Mononuclear cell (primary cell): ENCODE results near the gene VAPB. TPM values are rescaled to one million over a fixed set of nuclear protein-coding genes. Genes with fewer than 3 reads are reported as not detected.

Source experiments
- H3K27me3 ChIP-seq: 2 replicates; pipeline ENCODE4 v1.6.0; 2011; ENCODE audit warnings: low read length, control low read depth; ENCODE audit not compliant: insufficient read depth
- H3K4me1 ChIP-seq: 2 replicates; pipeline ENCODE4 v1.5.1; 2011; ENCODE audit warnings: mild to moderate bottlenecking, low read length, control low read depth; ENCODE audit not compliant: insufficient read depth
- H3K4me3 ChIP-seq: 2 replicates; pipeline ENCODE4 v1.5.1; 2011; ENCODE audit warnings: mild to moderate bottlenecking, low read length, moderate library complexity
- H3K9me3 ChIP-seq: 2 replicates; pipeline ENCODE4 v1.5.1; 2011; ENCODE audit warnings: low read depth, mild to moderate bottlenecking, control low read depth, low read length
- total RNA-seq: library from RNA; depleted of rRNA; stranded (reverse); fragments of >200 nt; gene quantifications from one replicate; pipeline ENCODE4 v1.2.3, GENCODE V29; 2012

The VAPB gene
- total RNA-seq, 1 donor = 10.5 TPM

DNA sequence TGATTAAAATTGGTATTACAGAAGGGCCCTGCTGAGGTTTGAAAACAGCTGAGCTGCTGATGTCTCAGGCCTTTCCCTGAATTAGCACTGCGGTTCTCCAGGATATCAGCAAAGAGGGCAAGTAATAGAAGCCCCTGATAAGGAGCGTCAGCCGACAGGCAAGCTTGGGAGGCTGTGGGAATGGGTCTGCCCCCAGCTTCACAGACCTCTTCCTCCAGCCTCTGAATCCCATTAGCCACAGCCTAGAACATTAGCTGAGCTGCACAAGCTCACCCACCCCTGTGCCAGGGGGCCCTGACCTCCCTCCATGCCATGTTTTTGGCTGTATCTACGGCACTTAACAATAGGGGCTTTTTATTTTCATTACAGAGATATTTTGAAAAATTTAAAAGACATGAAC is 59.9 kb downstream of the VAPB start:
- Histone ChIP-seq H3K4me3 (no peak overlapping the region), H3K27me3 (no peaks in the 10 kb centered on the region), H3K9me3 (no peaks in the 10 kb centered on the region), H3K4me1 (no peaks in the 10 kb centered on the region)

DNA sequence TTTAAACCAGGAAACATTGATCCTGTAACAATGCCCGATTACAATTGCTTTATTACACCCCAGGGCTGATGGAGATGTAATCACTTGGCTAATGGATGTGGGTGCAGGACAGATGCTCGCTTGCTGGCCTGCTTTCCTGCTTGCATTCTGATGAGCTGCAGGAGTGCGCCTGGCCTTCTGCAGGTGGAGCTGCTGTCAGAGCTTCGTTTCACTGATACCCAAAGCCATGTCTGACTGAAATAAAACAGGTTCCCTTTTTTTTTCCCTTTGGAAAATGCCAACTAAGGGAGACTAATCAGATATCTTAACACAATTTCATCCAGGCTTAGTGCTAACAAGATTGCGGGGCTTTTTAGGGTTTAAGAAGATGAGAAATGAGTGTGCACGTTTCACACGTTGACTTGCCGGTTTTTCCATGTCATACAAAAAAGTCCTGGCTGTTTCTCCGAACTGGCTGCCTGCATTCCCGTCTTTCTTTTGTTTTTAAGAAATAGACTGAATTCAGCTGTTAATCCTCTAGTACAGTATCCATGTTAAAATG is 60.7 kb downstream of the VAPB start:
- H3K4me3 ChIP-seq = no peak overlapping the region
- no peaks in the 10 kb centered on the region for H3K4me1 ChIP-seq

DNA sequence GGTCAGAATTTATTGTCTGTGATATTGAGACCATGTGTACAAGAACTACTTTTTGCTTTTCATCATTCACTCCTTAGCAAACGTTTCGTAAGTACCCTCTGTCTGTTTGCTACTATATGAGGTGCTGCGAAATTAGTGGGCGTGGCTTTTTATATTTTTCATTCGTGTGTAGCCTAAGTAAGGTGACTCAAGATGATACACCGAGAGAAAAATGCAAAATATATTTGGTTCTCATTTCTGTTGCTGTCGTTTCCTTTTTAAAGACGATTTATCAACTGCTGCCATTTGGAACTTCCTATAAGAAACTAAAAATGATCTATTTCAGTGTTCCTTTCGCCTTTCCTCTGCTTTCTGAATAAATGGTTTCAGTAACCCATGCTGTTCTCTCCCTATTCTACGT is 61.2 kb downstream of the VAPB start:
- Histone ChIP-seq H3K9me3 (no peaks in the 10 kb centered on the region), H3K27me3 (no peaks in the 10 kb centered on the region), H3K4me1 (no peaks in the 10 kb centered on the region), H3K4me3 (no peak overlapping the region)

More for the DNA sequence above, 60.7 kb downstream of the VAPB start:
- Histone ChIP-seq H3K27me3 (no peaks in the 10 kb centered on the region), H3K9me3 (no peaks in the 10 kb centered on the region)

DNA sequence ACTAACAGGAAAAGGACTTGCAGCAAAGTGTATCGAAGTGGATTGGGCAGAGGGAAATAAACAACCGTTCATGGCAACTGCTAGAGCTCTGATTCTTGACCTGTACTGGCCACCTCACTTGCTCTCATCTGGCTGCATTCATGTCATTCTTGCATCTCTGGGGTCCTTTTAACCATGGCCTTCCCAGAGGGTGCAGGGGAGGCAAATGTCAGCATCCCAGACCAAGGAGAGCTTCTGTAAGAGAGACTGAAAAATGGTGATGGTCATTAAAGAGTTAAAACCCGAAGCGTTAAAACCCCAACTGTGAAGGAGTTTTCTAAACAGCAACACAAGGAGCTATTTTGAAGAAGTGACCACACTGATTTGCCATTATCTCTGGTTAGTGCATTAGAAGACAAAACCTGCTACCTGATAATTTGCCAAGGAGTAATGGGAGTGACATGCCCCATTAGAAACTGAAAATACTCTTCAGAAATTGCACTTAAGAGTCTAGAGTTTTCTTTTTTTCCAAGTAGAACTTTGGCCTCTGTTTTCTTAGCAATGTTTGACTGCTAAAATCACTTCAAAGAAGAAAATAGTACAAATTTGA is 63.7 kb downstream of the VAPB start:
- H3K4me1 ChIP-seq = no peaks in the 10 kb centered on the region
- H3K4me3 ChIP-seq = no peak overlapping the region
- no peaks in the 10 kb centered on the region for H3K27me3 ChIP-seq
- H3K9me3 ChIP-seq = no peaks in the 10 kb centered on the region

DNA sequence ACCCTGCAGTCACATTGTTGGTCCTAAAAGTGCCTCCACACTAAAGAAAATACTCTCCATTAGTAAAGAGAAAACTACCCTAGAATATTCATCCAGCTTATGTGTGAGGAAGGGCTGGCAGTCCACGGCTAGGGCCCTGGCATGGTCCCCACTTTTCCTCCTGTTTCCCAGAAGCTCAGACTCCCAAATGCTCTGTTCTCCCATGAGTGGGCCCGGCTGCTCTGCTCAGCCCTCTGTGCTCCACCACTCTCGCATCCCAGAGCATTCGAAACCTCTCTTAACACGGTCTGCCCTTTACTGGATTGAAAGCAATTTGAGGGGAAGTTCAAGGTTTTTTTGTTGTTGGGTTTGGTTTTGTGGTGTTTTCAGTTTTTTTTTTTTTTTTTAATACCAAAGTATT is 64.4 kb downstream of the VAPB start:
- Histone ChIP-seq H3K4me1 (no peaks in the 10 kb centered on the region), H3K27me3 (no peaks in the 10 kb centered on the region), H3K9me3 (no peaks in the 10 kb centered on the region), H3K4me3 (no peak overlapping the region)

DNA sequence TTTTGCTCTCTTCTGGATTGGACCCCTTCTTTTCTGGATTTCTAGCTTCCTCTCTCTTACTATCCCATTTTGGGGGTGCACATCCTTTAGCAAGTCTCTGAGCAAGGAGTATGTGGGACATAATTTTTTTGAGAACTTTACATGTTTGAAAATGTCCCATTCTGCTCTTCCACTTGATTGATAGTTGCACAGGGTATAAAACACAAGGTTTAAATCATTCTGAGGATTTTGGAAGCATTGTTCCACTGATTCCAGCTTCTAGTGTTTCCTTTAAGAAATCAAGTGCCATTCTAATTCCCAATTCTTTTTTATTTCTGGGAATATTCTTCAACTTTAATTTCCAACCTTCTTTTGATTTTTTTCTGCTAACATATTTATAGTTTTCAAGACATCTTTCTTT is 65.4 kb downstream of the VAPB start:
- Histone ChIP-seq H3K9me3 (no peaks in the 10 kb centered on the region), H3K27me3 (no peaks in the 10 kb centered on the region), H3K4me1 (peaks cover 6% of the 10 kb centered on the region), H3K4me3 (no peak overlapping the region)

DNA sequence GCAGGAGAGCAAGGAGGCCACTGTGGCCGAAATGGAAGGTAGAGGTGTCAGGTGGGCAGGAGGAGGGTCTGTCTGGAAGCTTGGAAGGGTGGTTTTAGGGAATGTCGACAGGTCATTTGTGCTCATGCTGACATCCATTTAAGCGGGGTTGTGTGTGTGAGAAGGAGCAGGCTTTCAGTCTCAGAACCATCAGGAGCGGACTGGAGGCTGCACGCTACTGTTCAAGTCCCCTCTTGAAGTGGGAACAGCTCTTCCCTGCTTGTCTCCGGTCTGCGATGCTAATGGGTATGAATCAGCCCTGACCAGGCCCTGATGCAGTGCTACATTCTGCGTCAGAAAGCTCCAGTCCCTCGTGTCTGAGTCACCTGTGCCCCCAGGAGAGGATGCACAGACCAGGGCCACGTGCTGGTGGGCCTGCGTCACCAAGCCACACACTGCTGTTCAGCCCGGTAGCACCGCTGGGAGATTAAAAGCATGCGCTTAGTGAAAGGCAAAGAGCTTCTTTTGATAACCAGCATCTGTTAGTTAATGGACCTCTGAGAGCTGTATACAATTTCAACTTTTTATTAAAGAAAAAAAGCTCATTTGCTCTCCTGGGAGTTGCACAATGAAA is 68.2 kb downstream of the VAPB start:
- no peak overlapping the region for H3K4me3 ChIP-seq
- H3K4me1 ChIP-seq = peaks cover 6% of the 10 kb centered on the region
- no peaks in the 10 kb centered on the region for H3K27me3 ChIP-seq
- no peaks in the 10 kb centered on the region for H3K9me3 ChIP-seq

DNA sequence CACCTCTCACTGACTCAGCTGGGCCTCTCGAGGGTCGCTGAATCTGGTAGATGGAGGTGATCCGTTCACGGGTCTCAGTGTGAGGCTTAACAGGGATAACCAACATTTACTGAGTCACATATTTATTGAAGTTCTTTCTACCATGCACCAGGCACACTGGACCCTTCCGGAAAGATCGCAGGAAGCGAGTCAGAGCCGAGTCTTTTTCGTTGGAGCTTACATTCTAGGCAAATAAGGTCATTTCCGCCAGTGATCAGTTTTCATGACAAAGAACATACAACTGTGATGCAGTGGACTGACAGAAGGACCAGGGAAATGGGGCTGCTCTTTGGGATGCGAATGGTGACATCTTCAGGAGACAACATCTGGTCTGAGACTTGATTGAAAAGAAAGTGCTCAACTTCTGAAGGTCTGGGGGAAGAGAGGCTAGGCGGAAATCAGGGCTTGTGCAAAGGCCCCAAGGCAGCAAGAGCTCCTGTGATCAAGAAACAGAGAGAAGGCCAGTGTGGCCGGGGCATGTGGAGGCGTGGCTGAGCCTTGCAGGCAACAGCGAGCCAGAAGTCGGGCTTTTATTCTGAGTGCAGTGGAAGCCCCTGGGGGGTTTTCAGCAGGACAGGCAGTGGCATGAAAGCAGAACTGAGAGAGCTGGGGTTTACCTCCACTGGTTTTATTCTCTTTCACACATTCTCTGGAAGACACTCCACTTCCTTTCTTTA is 69.5 kb downstream of the VAPB start:
- Histone ChIP-seq H3K27me3 (no peaks in the 10 kb centered on the region), H3K4me1 (peaks cover 6% of the 10 kb centered on the region), H3K4me3 (no peak overlapping the region), H3K9me3 (no peaks in the 10 kb centered on the region)

DNA sequence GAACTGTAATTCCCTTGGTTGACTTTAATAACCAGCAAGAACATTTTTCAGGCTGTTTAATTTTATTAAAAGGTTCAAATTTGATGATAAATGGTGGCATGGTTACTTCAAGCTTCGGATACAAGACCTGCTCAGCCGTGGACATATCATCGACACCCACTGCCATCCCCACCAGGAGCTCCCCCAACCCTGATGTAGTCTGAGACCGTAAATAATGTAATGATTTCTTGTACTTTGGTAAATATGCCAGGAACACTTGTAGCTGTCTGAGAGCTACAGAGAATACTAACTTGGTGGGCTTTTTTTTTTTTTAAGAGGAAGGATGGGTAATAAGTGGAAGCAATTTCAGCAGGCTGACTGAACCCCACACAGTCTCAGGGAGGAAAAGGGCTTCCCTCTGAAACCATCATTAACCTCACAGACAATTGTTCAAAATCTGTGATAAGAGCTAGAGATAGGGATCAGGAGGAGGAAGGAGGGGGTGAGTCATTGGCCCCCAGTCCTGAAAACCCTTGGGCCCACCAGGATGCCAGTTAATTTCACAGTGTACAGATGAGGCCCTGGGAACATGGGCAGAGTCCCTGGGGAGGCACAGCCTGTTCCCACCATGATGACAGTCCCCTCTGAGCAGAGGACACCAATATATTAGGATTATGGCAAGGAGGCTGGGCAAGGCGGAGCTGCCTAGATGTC is 70.2 kb downstream of the VAPB start:
- H3K4me1 ChIP-seq = peaks cover 6% of the 10 kb centered on the region
- H3K4me3 ChIP-seq = no peak overlapping the region
- H3K27me3 ChIP-seq = no peaks in the 10 kb centered on the region
- H3K9me3 ChIP-seq = no peaks in the 10 kb centered on the region

DNA sequence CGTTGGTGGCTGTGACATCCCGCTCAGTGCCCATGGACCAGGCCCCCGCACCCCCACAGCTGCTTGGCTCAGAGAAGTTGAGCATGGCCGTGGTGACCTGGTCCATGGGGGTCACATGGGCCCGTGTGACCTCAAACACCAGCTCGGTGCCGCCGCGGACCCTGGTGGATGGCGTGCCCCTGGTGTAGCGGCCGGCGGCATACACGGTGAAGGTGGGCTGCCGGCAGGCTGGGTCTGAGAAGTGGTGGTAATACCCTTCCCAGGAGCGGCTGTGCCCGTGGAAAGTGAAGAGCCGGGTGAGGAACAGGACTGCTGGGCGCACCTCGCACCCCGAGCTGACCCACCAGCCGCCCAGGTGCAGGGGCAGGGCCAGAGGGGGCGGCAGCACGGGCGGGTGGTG is 72.1 kb downstream of the VAPB start:
- no peaks in the 10 kb centered on the region for H3K9me3 ChIP-seq
- H3K4me1 ChIP-seq = peaks cover 6% of the 10 kb centered on the region
- H3K4me3 ChIP-seq = no peak overlapping the region
- H3K27me3 ChIP-seq = no peaks in the 10 kb centered on the region

DNA sequence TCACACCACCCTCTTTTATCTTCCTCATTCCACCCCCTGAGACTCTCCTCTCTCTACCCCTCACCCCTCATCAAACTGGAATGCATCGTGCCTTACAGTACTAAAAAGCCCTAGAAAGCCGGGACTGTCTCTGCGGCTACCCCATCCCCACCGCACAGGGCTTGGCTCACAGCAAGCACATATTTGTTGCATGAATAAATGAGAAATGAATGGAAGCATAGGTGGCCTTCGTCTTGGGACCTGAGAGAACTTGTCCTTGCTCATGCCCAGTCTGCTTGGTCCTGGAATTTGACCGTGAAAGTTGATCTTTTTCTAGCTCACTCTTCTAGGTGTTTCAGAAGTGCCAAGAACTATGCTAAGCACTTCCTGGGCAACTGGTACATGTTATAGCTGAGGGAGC is 72.9 kb downstream of the VAPB start:
- no peaks in the 10 kb centered on the region for H3K9me3 ChIP-seq
- H3K4me1 ChIP-seq = peaks cover 6% of the 10 kb centered on the region
- no peak overlapping the region for H3K4me3 ChIP-seq
- H3K27me3 ChIP-seq = no peaks in the 10 kb centered on the region

DNA sequence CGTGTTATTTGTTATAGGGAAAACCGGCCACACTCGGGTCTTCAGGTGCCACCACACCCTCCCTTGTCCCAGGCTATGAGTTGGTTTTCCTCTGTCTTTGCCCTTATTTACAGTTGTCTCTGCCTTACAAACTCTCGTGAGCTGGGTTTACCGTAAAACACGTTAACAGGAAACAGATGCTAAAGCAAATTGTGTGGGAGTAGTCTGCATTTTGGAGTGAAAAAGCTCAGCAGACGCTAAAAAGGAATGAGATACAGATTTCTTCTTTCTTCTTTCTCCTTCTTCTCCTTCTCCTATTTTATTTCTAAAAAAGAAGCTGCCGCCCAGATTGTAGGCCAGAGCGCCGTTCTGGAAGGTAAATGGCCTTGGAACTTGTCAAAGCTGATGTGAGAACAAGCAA is 74.2 kb downstream of the VAPB start:
- Histone ChIP-seq H3K27me3 (no peaks in the 10 kb centered on the region), H3K4me3 (no peak overlapping the region), H3K9me3 (no peaks in the 10 kb centered on the region), H3K4me1 (peaks cover 6% of the 10 kb centered on the region)

DNA sequence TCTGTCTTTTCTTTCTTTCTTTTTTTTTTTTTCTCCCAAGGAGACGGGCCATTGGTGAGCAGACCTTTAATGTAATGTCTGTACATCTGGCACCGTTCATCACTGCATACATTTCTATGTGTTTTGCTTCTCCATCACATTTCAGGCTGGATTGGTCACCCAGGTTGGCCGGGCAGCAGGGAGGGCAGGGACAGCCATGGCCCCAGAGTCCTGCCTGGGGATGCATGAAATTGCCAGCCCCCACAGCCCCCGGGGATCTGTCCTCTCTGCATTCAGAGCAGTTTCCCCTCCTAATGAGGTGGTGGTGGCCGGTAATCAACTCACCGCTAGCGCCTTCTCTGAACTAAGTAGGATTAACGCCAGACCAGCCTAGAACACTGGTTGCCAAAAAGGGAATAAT is 75.8 kb downstream of the VAPB start:
- H3K4me1 ChIP-seq = no peaks in the 10 kb centered on the region
- H3K27me3 ChIP-seq = no peaks in the 10 kb centered on the region
- no peak overlapping the region for H3K4me3 ChIP-seq
- H3K9me3 ChIP-seq = no peaks in the 10 kb centered on the region

DNA sequence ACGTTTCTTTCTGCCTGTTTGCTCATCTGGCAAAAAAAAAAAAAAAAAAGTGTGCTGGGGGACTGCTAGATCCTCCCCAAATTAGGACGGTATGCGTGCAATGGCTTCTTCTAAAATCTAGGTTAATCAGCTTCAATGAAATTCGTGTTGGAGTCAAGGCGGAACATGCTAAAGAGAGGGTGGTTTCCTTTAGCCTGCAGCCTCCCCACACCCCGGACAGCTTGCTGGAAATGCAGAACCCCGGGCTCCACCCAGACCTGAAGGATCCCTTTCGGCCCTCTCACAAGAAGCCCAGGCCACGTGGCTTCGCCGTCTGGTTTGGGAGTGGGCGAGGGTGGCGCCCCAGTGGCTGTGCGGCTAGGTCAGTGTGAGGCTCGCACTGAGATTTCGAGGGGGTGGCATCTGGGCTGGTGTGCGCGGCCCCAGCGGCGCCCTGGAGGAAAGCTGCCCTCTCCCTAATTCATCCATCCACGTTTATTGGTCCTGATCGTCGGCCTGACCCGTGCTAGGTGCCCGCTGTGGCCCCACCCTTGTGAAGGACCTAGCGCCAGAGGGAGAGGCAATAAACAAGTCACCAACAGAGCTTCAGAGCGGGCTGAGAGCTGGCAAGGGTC is 77.2 kb downstream of the VAPB start:
- Histone ChIP-seq H3K4me1 (no peaks in the 10 kb centered on the region), H3K4me3 (no peak overlapping the region), H3K9me3 (no peaks in the 10 kb centered on the region), H3K27me3 (no peaks in the 10 kb centered on the region)
